SHP77 (cell line): ENCODE data around the gene HSD17B12.
"Not testable (repeated sequence)": the region's sequence is repeated elsewhere in the genome, so short reads cannot be mapped to it uniquely, and the experiment has no call there.

Experiments
- DNase-seq, 2 experiments: peaks; one replicate each; lab custom pipeline; 2025; lab: John Stamatoyannopoulos, UW

Gene HSD17B12

GRCh38 chr11:43747130-43747802 is 66.7 kb downstream of the HSD17B12 start:
- DNase-seq, result no peak

GRCh38 chr11:43748095-43748494 is 67.6 kb downstream of the HSD17B12 start:
- DNase-seq, result no peak

- DNase-seq, result no peak
These were observed 71.2 kb downstream of the HSD17B12 start for GRCh38 chr11:43751726-43752125.

- no peak for DNase-seq
These were observed 76.0 kb downstream of the HSD17B12 start for GRCh38 chr11:43756575-43756974.

- no peak for DNase-seq
These were observed 78.4 kb downstream of the HSD17B12 start for GRCh38 chr11:43758927-43759326.

- DNase-seq, result no peak
These were observed 80.4 kb downstream of the HSD17B12 start for GRCh38 chr11:43760902-43761301.

- no peak for DNase-seq
These were observed 84.7 kb downstream of the HSD17B12 start for GRCh38 chr11:43765194-43765593.

- DNase-seq, result not testable (repeated sequence)
These were observed 88.1 kb downstream of the HSD17B12 start for GRCh38 chr11:43768654-43769053.

- no peak for DNase-seq
These were observed 89.6 kb downstream of the HSD17B12 start for GRCh38 chr11:43770173-43770572.

- no peak for DNase-seq
These were observed 92.2 kb downstream of the HSD17B12 start for GRCh38 chr11:43772733-43773132.

- DNase-seq, result no peak
These were observed 94.2 kb downstream of the HSD17B12 start for GRCh38 chr11:43774786-43775185.

GRCh38 chr11:43779306-43779705 is 98.8 kb downstream of the HSD17B12 start:
- DNase-seq, result no peak

GRCh38 chr11:43784301-43784700 is 103.8 kb downstream of the HSD17B12 start:
- DNase-seq, result no peak

- DNase-seq, result no peak
These were observed 104.3 kb downstream of the HSD17B12 start for GRCh38 chr11:43784866-43785265.

- DNase-seq, result no peak
These were observed 104.8 kb downstream of the HSD17B12 start for GRCh38 chr11:43785318-43785717.

GRCh38 chr11:43786016-43786415 is 105.5 kb downstream of the HSD17B12 start:
- no peak for DNase-seq

- DNase-seq, result no peak
These were observed 107.3 kb downstream of the HSD17B12 start for GRCh38 chr11:43787824-43788223.

- DNase-seq, result no peak
These were observed 107.9 kb downstream of the HSD17B12 start for GRCh38 chr11:43788421-43788820.

GRCh38 chr11:43789700-43790443 is 109.3 kb downstream of the HSD17B12 start:
- no peak for DNase-seq

GRCh38 chr11:43790444-43790794 is 109.9 kb downstream of the HSD17B12 start:
- no peak for DNase-seq

GRCh38 chr11:43797337-43797736 is 116.8 kb downstream of the HSD17B12 start:
- no peak for DNase-seq

GRCh38 chr11:43797866-43798265 is 117.3 kb downstream of the HSD17B12 start:
- DNase-seq, result no peak

- no peak for DNase-seq
These were observed 122.0 kb downstream of the HSD17B12 start for GRCh38 chr11:43802509-43802908.

- DNase-seq, result no peak
These were observed 123.2 kb downstream of the HSD17B12 start for GRCh38 chr11:43803766-43804165.
